H1 (cell line): ENCODE data around the gene VASN. TPM values are rescaled to one million over a fixed set of nuclear protein-coding genes. Genes with fewer than 3 reads are reported as not detected.

ENCODE experiments used
- CTCF ChIA-PET: fragments of 300-600 bp; sonication (Branson Sonifier 250); formaldehyde crosslinking; loops from one replicate; lab custom pipeline; 2021; ENCODE audit not compliant: partially characterized antibody; lab: Charles Lee
- POLR2A ChIA-PET: fragments of 300-600 bp; sonication (Branson Sonifier 250); formaldehyde crosslinking; loops from one replicate; lab custom pipeline; 2021; ENCODE audit warnings: inconsistent platforms; ENCODE audit not compliant: partially characterized antibody; lab: Charles Lee
- DNase-seq, 2 experiments: peaks; one replicate each; pipeline versions ENCODE4 v3.0.0 to v3.0.0-alpha.2; 2010 to 2022; ENCODE audit warnings: low spot score in 2 of 2, low read depth in 1 of 2, mixed read lengths in 1 of 2
- FAIRE-seq: peaks from 2 replicates; lab custom pipeline; 2011; peaks lifted over from hg19 to GRCh38; lab: Jason Lieb, UNC
- H2AFZ ChIP-seq: 2 replicates; pipeline ENCODE4 v1.8.1; 2012; ENCODE audit warnings: low read length, inconsistent platforms
- H2AK5ac ChIP-seq: 2 replicates; pipeline ENCODE4 v1.6.1; 2013; ENCODE audit warnings: low read depth, low read length
- H2BK120ac ChIP-seq: replicated peaks from 2 replicates; pipeline ENCODE3; 2013; ENCODE audit warnings: low read depth, low read length, inconsistent platforms
- H2BK12ac ChIP-seq: 2 replicates; pipeline ENCODE4 v1.6.1; 2013; ENCODE audit warnings: low read depth, low read length
- H2BK15ac ChIP-seq: 2 replicates; pipeline ENCODE4 v1.6.1; 2013; ENCODE audit warnings: low read length
- H2BK20ac ChIP-seq: 2 replicates; pipeline ENCODE4 v1.6.1; 2013; ENCODE audit warnings: low read length
- H2BK5ac ChIP-seq: 2 replicates; pipeline ENCODE4 v1.6.1; 2013; ENCODE audit warnings: low read depth, low read length
- H3K14ac ChIP-seq: 2 replicates; pipeline ENCODE4 v1.6.1; 2013; ENCODE audit warnings: inconsistent platforms; ENCODE audit not compliant: insufficient read length
- H3K18ac ChIP-seq: 2 replicates; pipeline ENCODE4 v1.6.1; 2013; ENCODE audit warnings: low read length; ENCODE audit errors: extremely low read depth
- H3K23ac ChIP-seq: 2 replicates; pipeline ENCODE4 v1.6.1; 2013; ENCODE audit warnings: inconsistent platforms; ENCODE audit not compliant: insufficient read length
- H3K23me2 ChIP-seq: 2 replicates; pipeline ENCODE4 v1.6.1; 2013; ENCODE audit warnings: low read depth, low read length
- H3K27ac ChIP-seq: 2 replicates; pipeline ENCODE4 v1.6.1; 2011; ENCODE audit warnings: low read depth, low read length, inconsistent platforms
- H3K27me3 ChIP-seq, 4 experiments: replicated peaks in 1 of 4; 1 replicate in 1 of 4; 2 replicates in 3 of 4; pipeline versions ENCODE4 v1.6.1 to v1.8.1; 2011 to 2013; ENCODE audit warnings: low read length in 3 of 4, mild to moderate bottlenecking in 3 of 4, inconsistent platforms in 2 of 4, mixed read lengths in 2 of 4, moderate library complexity in 1 of 4; ENCODE audit not compliant: control insufficient read depth in 3 of 4, insufficient read depth in 3 of 4; ENCODE audit errors: extremely low read depth in 1 of 4
- H3K36me3 ChIP-seq, 4 experiments: 2 replicates each; pipeline versions ENCODE4 v1.6.1 to v1.8.1; 2011 to 2013; ENCODE audit warnings: mild to moderate bottlenecking in 4 of 4, low read length in 3 of 4, moderate library complexity in 2 of 4, control low read depth in 1 of 4, inconsistent platforms in 1 of 4; ENCODE audit not compliant: insufficient read depth in 4 of 4, control insufficient read depth in 2 of 4
- H3K4ac ChIP-seq: replicated peaks from 2 replicates; pipeline ENCODE3; 2013; ENCODE audit warnings: low read length, low read depth, mixed read lengths, inconsistent platforms; ENCODE audit not compliant: insufficient read length
- H3K4me1 ChIP-seq, 4 experiments: replicated peaks in 1 of 4; 1 replicate in 1 of 4; 2 replicates in 3 of 4; pipeline versions ENCODE4 v1.6.1 to v1.8.1; 2011 to 2013; ENCODE audit warnings: low read length in 3 of 4, inconsistent platforms in 2 of 4, mixed read lengths in 1 of 4; ENCODE audit not compliant: insufficient read depth in 4 of 4, control insufficient read depth in 3 of 4
- H3K4me2 ChIP-seq, 2 experiments: 2 replicates each; pipeline versions ENCODE4 v1.6.1 to v1.8.1; 2011 to 2013; ENCODE audit warnings: low read depth in 2 of 2, low read length in 2 of 2, control low read depth in 1 of 2, inconsistent platforms in 1 of 2, mild to moderate bottlenecking in 1 of 2; ENCODE audit not compliant: insufficient read depth in 1 of 2
- H3K4me3 ChIP-seq, 4 experiments: fragments of 200-600, 300-600 bp in 1 of 4; sonication (generic), shearing (Covaris generic), sonication (Bioruptor Twin) in 1 of 4; 2 replicates each; pipeline versions ENCODE4 v1.5.1 to v1.8.1; 2011 to 2016; ENCODE audit warnings: low read length in 4 of 4, low read depth in 3 of 4, control low read depth in 2 of 4, inconsistent platforms in 2 of 4, mild to moderate bottlenecking in 2 of 4, mixed read lengths in 1 of 4, moderate library complexity in 1 of 4; ENCODE audit not compliant: insufficient read depth in 2 of 4; ENCODE audit errors: extremely low read depth in 1 of 4
- H3K56ac ChIP-seq: replicated peaks from 2 replicates; pipeline ENCODE3; 2013; ENCODE audit warnings: low read depth, mild to moderate bottlenecking, mixed read lengths, low read length, inconsistent platforms; ENCODE audit not compliant: insufficient read length
- H3K79me1 ChIP-seq: 2 replicates; pipeline ENCODE4 v1.6.1; 2013; ENCODE audit warnings: low read depth, low read length, control low read depth
- H3K79me2 ChIP-seq, 2 experiments: 2 replicates each; pipeline versions ENCODE4 v1.6.1 to v1.8.1; 2012 to 2013; ENCODE audit warnings: low read length in 2 of 2, mild to moderate bottlenecking in 2 of 2, inconsistent platforms in 1 of 2; ENCODE audit not compliant: insufficient read depth in 2 of 2, control insufficient read depth in 1 of 2
- H3K9ac ChIP-seq, 4 experiments: replicated peaks in 1 of 4; 1 replicate in 1 of 4; 2 replicates in 3 of 4; pipeline versions ENCODE4 v1.6.1 to v1.8.1; 2011 to 2013; ENCODE audit warnings: low read depth in 3 of 4, low read length in 3 of 4, control low read depth in 2 of 4, mild to moderate bottlenecking in 2 of 4, moderate library complexity in 2 of 4, inconsistent platforms in 1 of 4; ENCODE audit errors: extremely low read depth in 1 of 4
- H3K9me3 ChIP-seq, 2 experiments: 2 replicates each; pipeline versions ENCODE4 v1.6.1 to v1.8.1; 2012 to 2013; ENCODE audit warnings: mild to moderate bottlenecking in 2 of 2, moderate library complexity in 2 of 2, control low read depth in 1 of 2, inconsistent platforms in 1 of 2, low read depth in 1 of 2, low read length in 1 of 2, mixed read lengths in 1 of 2; ENCODE audit not compliant: insufficient read depth in 2 of 2
- H4K20me1 ChIP-seq, 2 experiments: replicated peaks in 1 of 2; 2 replicates each; pipeline versions ENCODE3 to v1.8.1; 2011 to 2013; ENCODE audit warnings: inconsistent platforms in 2 of 2, low read length in 2 of 2, mild to moderate bottlenecking in 1 of 2; ENCODE audit not compliant: insufficient read depth in 2 of 2, control insufficient read depth in 1 of 2
- H4K5ac ChIP-seq: 2 replicates; pipeline ENCODE4 v1.6.1; 2013; ENCODE audit warnings: low read length, low read depth, mixed read lengths, inconsistent platforms; ENCODE audit not compliant: insufficient read length
- H4K8ac ChIP-seq: 2 replicates; pipeline ENCODE4 v1.8.0; 2013; ENCODE audit warnings: mild to moderate bottlenecking, moderate library complexity, low read length, inconsistent platforms; ENCODE audit not compliant: insufficient read depth; ENCODE audit errors: extremely low read depth
- H4K91ac ChIP-seq: replicated peaks from 2 replicates; pipeline ENCODE3; 2013; ENCODE audit warnings: low read length, mixed read lengths, inconsistent platforms; ENCODE audit not compliant: insufficient read length
- GABPA ChIP-seq: IDR thresholded peaks from 2 replicates; pipeline ENCODE4 v1.6.1; 2011; ENCODE audit warnings: mild to moderate bottlenecking, low read length, moderate library complexity, borderline replicate concordance; ENCODE audit not compliant: insufficient read depth
- WGBS, 2 experiments: shearing (Covaris generic) in 1 of 2; methylation state at CpG; one replicate each; pipeline versions ENCODE4 v1.1.6 to v1.1.7; 2013 to 2015; ENCODE audit warnings: low lambda C conversion rate in 2 of 2, mixed read lengths in 2 of 2, inconsistent platforms in 1 of 2, low coverage in 1 of 2, missing lambda C conversion rate in 1 of 2; ENCODE audit not compliant: insufficient replicate concordance in 2 of 2, insufficient coverage in 1 of 2, insufficient read length in 1 of 2; ENCODE audit errors: extremely low coverage in 1 of 2, missing lambda C conversion rate in 1 of 2; 5-methylcytosine and 5-hydroxymethylcytosine counted together
- polyA plus RNA-seq, 7 experiments: library from polyadenylated mRNA; depleted of rRNA in 3 of 7; stranded (reverse) in 5 of 7; unstranded in 2 of 7; fragments of >200 nt in 5 of 7; fragments of 200-250 nt in 2 of 7; gene quantifications; 1 replicate in 5 of 7; 2 replicates in 1 of 7; 4 replicates in 1 of 7; pipeline versions ENCODE4 v1.2.1 to v1.2.3, GENCODE V29; 2011 to 2013; ENCODE audit warnings: missing spikeins in 2 of 7, mixed read lengths in 2 of 7
- total RNA-seq: library from RNA; stranded (reverse); fragmentation: NEBNext Ultra II Directional; extraction: Animal tissue kit (Norgen Biotek cat#: 25700); gene quantifications from 2 replicates; pipeline ENCODE4 v1.2.1, GENCODE V29; 2021

VASN gene
- total and polyA plus RNA-seq, 2 of the 8 experiments (the other 6 are each of a cell fraction or from before 2014, with no cell fraction given), result 9.6 to 11.3 TPM

- CTCF ChIA-PET, result interaction anchor here (0.6 to 17.1 kb wide), 9 partner anchors 11 to 360 kb away, joined by 3 to 211 read pairs (median 5); no protein-coding TSS in a partner anchor
Observed at GRCh38 chr16:4342866-4343744, 28.5 kb upstream of the VASN start.

More at GRCh38 chr16:4342866-4343744, 28.5 kb upstream of the VASN start:
- Histone ChIP-seq H2BK120ac (no peak overlapping the region), H2BK20ac (no peak overlapping the region), H3K4ac (no peak overlapping the region), H4K8ac (no peak overlapping the region), H2BK5ac (no peak overlapping the region), H2BK15ac (no peak overlapping the region), H3K9me3 (peaks cover 5 to 6% of the 10 kb centered on the region in 2 experiments; a peak in 1 of 4 replicates), H3K14ac (no peak overlapping the region), H3K4me2 (no peak overlapping the region), H3K18ac (no peak overlapping the region), H3K23ac (no peak overlapping the region), H3K23me2 (no peaks in the 10 kb centered on the region; the same call in 1 of the 2 replicates), H2AK5ac (no peak overlapping the region), H3K79me1 (peaks cover 16% of the 10 kb centered on the region), H3K56ac (no peak overlapping the region), H3K27ac (no peak overlapping the region), H3K79me2 (peaks cover 10 to 46% of the 10 kb centered on the region in 2 experiments), H4K91ac (no peak overlapping the region), H3K36me3 (peaks cover 2 to 29% (median 6%) of the 10 kb centered on the region in 4 experiments; a peak in 5 of 8 replicates), H2BK12ac (no peak overlapping the region), H3K9ac (no peak overlapping the region; a peak in 1 of 7 replicates), H3K4me1 (no peaks in the 10 kb centered on the region; a peak in 1 of 7 replicates), H4K5ac (no peak overlapping the region), H4K20me1 (peaks cover 22 to 27% of the 10 kb centered on the region in 2 experiments), H3K4me3 (no peak overlapping the region), H3K27me3 (no peaks in the 10 kb centered on the region), H2AFZ (no peak overlapping the region)
- FAIRE-seq (no peak), DNase-seq (no peak)
- POLR2A ChIA-PET, result interaction anchor here (0.6 to 16.2 kb wide), 6 partner anchors 7 to 325 kb away, joined by 3 to 154 read pairs (median 3); partner anchors contain the start of gene PAM16
- 93% methylated on average over 21 of the region's 21 CpGs; no CpG with 5 or more reads in 1 of the 2 experiments for WGBS, 2 experiments
- TF ChIP-seq GABPA, result no peak
